Inflammatory macrophage (primary cell): ENCODE results near the gene ZBTB20.

Experiments
- DNase-seq, 2 donors: peaks; one replicate each; pipeline ENCODE4 v3.0.0-alpha.2; 2020 to 2022

The ZBTB20 gene

GRCh38 chr3:114310695-114311094, 836.4 kb downstream of the ZBTB20 start:
- DNase-seq: no peak

DNA sequence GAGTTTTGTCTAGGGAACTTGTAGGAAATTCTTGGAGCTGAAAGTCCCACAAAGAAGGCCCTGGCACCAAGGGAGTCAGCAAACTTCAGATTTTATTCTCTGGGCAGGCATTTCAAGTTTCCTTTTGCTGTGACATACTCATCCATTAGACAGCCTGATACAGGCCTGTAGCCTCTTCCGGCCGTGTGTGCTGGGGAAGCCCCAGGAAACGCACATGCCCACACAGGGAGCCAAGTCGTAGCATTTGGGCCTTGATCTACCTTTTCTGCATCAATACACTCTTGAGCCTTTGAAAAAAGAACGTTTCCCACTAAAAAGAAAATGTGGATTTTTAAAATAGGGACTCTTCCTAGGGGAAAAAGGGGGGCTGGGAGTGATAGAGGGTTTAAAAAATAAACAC, 838.3 kb downstream of the ZBTB20 start:
- no peak for DNase-seq

GRCh38 chr3:114308377-114308776, 838.7 kb downstream of the ZBTB20 start:
- DNase-seq: no peak

- no peak for DNase-seq
Observed at GRCh38 chr3:114307832-114308231, 839.3 kb downstream of the ZBTB20 start.

DNA sequence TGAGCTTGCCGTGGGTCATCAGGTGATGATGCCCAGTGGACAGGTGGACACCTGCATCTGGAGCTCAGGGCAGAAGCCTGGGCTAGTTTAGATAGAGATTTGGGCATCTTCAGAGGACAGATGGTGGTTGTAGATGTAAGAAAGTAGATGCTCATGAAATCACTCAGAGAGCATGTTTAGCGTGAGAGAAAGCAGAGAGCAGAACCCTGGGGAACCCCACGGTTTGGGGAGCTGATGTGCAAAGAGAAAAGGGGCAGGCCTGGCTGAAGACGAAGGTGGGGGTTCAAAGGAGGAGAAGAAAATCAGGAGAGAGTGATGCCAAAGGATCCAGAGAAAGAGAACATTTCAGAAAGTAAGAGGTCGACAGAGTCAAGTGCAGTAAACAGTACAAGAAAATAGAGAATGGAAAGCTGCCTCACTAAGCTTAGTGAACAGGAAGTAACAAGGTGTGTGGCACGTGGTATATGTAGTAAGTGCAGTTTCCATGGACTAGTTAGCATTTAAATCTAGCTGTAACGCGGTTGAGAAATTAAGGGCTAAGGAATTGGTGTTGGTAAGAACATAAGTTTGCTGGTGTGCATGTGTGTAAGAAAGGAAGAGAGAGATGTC, 839.8 kb downstream of the ZBTB20 start:
- DNase-seq: no peak

GRCh38 chr3:114299941-114300624, 847.0 kb downstream of the ZBTB20 start:
- no peak for DNase-seq

- DNase-seq: peak in 1 of 2 donors; percentile 12
Observed at GRCh38 chr3:114299421-114299820, 847.7 kb downstream of the ZBTB20 start.

- DNase-seq: no peak
Observed at GRCh38 chr3:114295946-114296345, 851.1 kb downstream of the ZBTB20 start.

DNA sequence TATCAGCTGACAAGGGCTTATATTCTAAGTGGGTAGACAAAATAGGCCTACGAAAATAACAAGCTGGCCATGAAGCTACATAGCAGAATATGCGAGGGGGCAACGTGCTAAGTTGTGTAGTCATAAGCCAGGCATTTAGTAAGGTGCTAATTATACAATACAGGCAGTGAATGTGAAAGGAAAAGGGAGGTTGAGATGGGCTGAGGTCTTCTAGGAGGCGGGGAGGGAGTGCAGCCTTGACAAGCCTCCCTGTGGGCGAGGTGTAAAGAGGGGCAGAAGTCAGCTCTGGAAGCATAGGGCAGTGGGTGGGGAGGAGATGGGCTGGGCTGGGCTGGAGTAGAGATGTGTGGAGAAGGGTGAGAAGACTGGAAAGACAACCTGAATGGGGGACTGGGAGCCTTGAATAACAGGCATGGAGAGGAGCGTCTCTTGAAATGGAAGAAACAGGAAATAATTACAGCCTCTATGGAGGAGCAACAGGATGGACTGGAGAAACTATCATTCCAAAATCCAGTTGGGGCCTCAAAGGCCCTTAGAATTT, 852.1 kb downstream of the ZBTB20 start:
- DNase-seq: no peak

- no peak for DNase-seq
Observed at GRCh38 chr3:114293838-114294535, 853.1 kb downstream of the ZBTB20 start, which contains the start of gene TIGIT. Gene TIGIT, plus strand, starts transcription at chr3:114294028. Its CDS starts 34 bp downstream, at chr3:114294062.

- peak; percentile 38 to 42 for DNase-seq
Observed at GRCh38 chr3:114290911-114291901, 855.9 kb downstream of the ZBTB20 start.

DNA sequence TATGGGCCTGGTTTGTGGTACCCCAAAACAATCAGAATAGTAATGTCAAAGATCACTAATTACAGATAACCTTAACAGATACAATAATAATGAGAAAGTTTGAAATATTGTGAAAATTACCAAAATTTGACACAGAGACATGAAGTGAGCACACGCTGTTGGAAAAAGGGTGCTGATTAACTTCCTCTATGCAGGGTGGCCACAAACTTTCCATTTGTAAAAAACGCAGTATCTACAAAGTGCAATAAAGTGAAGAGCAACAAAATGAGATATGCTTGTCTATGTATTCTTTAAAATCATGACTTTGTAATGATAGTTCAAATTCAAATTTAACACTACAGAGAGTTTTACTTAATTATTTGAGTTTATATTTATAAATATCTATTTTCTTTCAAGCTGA, 860.8 kb downstream of the ZBTB20 start:
- DNase-seq: no peak

DNA sequence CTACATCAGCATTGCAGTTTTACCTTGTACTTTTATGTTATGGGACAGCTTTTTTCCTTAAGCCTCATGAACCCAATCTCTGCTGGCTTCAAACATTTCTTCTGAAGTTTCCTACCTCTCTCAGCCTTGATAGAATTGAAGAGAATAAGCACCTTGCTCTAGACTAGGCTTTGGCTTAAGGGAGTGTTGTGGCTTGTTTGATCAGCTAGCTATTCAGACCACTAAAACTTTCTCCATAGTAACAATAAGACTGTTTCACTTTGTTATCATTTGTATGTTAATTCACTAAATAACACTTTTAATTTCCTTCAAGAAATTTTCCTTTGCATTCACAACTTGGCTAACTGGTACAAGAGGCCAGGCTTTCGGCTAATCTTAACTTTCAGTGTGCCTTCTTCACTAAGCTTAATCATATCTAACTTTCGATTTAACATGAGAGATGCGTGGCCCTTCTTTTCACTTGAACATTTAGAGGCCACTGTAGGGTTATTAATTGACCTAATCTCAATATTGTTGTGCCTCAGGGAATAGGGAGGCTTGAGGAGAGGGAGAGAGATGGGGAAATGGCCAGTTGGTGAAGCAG, 861.3 kb downstream of the ZBTB20 start:
- no peak for DNase-seq

DNA sequence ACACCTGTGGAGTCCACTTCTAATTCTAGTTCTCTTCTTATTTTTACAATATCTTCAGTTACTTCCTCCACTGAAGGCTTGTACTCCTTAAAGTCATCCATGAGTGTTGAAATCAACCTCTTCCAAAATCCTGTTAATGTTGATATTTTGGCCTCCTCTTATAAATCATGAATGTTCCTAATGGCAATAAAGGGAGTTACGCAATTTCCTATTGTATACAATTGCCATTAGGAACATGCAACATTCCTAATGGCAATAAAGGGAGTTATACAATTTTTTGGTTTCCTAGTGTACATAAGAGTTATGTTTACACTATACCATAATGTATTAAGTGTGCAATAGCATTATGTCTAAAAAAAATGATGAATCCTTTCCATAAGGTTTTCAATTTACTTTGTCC, 862.4 kb downstream of the ZBTB20 start:
- no peak for DNase-seq
